OCI-LY3 (cell line): Measurements from ENCODE around the gene BNIP2.

Experiments
- H2AFZ ChIP-seq: fragments of 200-600, 300-600 bp; shearing (Covaris generic); 2 replicates; pipeline ENCODE4 v1.6.0; 2014; ENCODE audit warnings: antibody characterized with exemption, low read depth, low read length
- H3K27ac ChIP-seq: fragments of 200-600, 300-600 bp; sonication (generic); 2 replicates; pipeline ENCODE4 v1.5.1; 2014; ENCODE audit warnings: mild to moderate bottlenecking, low read length, moderate library complexity, mixed read lengths
- H3K27me3 ChIP-seq: fragments of 200-600, 300-600 bp; sonication (generic); 2 replicates; pipeline ENCODE4 v1.6.1; 2014; ENCODE audit warnings: low read depth, low read length, mixed read lengths
- H3K36me3 ChIP-seq: fragments of 200-600, 300-600 bp; sonication (generic); replicated peaks from 2 replicates; pipeline ENCODE3; 2014; ENCODE audit warnings: low read depth, low read length, mixed read lengths
- H3K4me1 ChIP-seq: fragments of 300-600, 200-600 bp; sonication (generic); 2 replicates; pipeline ENCODE4 v1.6.1; 2014; ENCODE audit warnings: low read length, mixed read lengths
- H3K4me2 ChIP-seq: fragments of 200-600, 300-600 bp; sonication (generic); 2 replicates; pipeline ENCODE4 v1.6.1; 2014; ENCODE audit warnings: low read length, mixed read lengths
- H3K4me3 ChIP-seq: fragments of 300-600, 200-600 bp; sonication (generic); 2 replicates; pipeline ENCODE4 v1.5.1; 2014; ENCODE audit warnings: antibody characterized with exemption, mild to moderate bottlenecking, low read length, moderate library complexity
- H3K79me2 ChIP-seq: fragments of 300-600, 200-600 bp; shearing (Covaris generic); 2 replicates; pipeline ENCODE4 v1.6.1; 2014; ENCODE audit warnings: mild to moderate bottlenecking, low read length, mixed read lengths
- H3K9ac ChIP-seq: fragments of 300-600, 200-600 bp; shearing (Covaris generic); 2 replicates; pipeline ENCODE4 v1.6.0; 2014; ENCODE audit warnings: mild to moderate bottlenecking, low read length, moderate library complexity
- H3K9me3 ChIP-seq: fragments of 200-600, 300-600 bp; shearing (Covaris generic); 2 replicates; pipeline ENCODE4 v1.6.1; 2014; ENCODE audit warnings: low read length, mixed read lengths; ENCODE audit not compliant: insufficient read depth
- H4K20me1 ChIP-seq: fragments of 200-600, 300-600 bp; sonication (generic); 2 replicates; pipeline ENCODE4 v1.6.1; 2016; ENCODE audit warnings: low read length, mixed read lengths; ENCODE audit not compliant: insufficient read depth
- EZH2phosphoT487 ChIP-seq: fragments of 200-600 bp; shearing (Covaris generic); IDR thresholded peaks from 2 replicates; pipeline ENCODE4 v1.6.1; 2018; ENCODE audit warnings: antibody characterized with exemption, mixed run types, low read depth
- TF ChIP-seq, protein P1 (sequence below): fragments of 200-600, 300-600 bp; sonication (generic); IDR thresholded peaks from 2 replicates; pipeline ENCODE4 v1.5.1; 2014; ENCODE audit warnings: antibody characterized with exemption, low read length, low read depth

The BNIP2 gene

DNA sequence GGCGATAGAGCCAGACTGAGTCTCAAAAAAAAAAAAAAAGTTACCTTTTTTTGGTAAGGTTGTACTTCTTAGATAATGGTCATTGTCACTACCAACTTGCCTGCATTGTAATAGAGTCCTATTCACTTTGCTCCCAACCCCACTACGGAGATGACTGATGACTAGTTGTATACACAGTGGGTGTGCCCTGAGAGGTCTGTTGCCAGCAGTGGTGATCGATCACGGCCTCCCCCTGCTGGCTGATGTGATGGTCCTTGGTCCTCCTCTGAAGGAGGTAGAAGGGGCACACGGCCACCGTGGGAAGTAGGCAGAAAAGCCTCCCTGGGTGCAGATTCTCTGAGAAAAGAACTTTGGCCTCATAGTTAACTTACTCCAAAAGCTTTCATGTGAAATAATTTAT lies 66.8 kb downstream of the BNIP2 start:
- Histone ChIP-seq H3K4me3 (no peak overlapping the region), H3K27me3 (no peaks in the 10 kb centered on the region), H3K36me3 (no peaks in the 10 kb centered on the region), H3K4me1 (peaks cover 8% of the 10 kb centered on the region), H4K20me1 (no peaks in the 10 kb centered on the region), H3K27ac (no peak overlapping the region), H2AFZ (no peak overlapping the region), H3K9me3 (no peaks in the 10 kb centered on the region), H3K79me2 (no peaks in the 10 kb centered on the region), H3K9ac (no peak overlapping the region), H3K4me2 (peak overlapping the region; percentile 18; the same call in 1 of the 2 replicates)
- TF ChIP-seq, protein P1, sequence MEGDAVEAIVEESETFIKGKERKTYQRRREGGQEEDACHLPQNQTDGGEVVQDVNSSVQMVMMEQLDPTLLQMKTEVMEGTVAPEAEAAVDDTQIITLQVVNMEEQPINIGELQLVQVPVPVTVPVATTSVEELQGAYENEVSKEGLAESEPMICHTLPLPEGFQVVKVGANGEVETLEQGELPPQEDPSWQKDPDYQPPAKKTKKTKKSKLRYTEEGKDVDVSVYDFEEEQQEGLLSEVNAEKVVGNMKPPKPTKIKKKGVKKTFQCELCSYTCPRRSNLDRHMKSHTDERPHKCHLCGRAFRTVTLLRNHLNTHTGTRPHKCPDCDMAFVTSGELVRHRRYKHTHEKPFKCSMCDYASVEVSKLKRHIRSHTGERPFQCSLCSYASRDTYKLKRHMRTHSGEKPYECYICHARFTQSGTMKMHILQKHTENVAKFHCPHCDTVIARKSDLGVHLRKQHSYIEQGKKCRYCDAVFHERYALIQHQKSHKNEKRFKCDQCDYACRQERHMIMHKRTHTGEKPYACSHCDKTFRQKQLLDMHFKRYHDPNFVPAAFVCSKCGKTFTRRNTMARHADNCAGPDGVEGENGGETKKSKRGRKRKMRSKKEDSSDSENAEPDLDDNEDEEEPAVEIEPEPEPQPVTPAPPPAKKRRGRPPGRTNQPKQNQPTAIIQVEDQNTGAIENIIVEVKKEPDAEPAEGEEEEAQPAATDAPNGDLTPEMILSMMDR = peak; percentile 76
- no peak for TF ChIP-seq EZH2phosphoT487

GRCh38 chr15:59618406-59618805 lies 70.7 kb downstream of the BNIP2 start:
- Histone ChIP-seq H4K20me1 (no peaks in the 10 kb centered on the region), H3K9ac (no peak overlapping the region), H3K4me2 (no peak overlapping the region), H2AFZ (no peak overlapping the region), H3K36me3 (no peaks in the 10 kb centered on the region), H3K27me3 (no peaks in the 10 kb centered on the region), H3K79me2 (no peaks in the 10 kb centered on the region), H3K4me3 (no peak overlapping the region), H3K27ac (no peak overlapping the region), H3K9me3 (no peaks in the 10 kb centered on the region), H3K4me1 (peaks cover 18% of the 10 kb centered on the region)
- no peak for TF ChIP-seq EZH2phosphoT487
- TF ChIP-seq, protein P1 = no peak

GRCh38 chr15:59616379-59616778 lies 72.7 kb downstream of the BNIP2 start:
- Histone ChIP-seq H3K79me2 (no peaks in the 10 kb centered on the region), H3K9me3 (no peaks in the 10 kb centered on the region), H2AFZ (no peak overlapping the region), H3K4me3 (no peak overlapping the region), H3K4me2 (no peak overlapping the region), H3K9ac (no peak overlapping the region), H3K27me3 (no peaks in the 10 kb centered on the region), H3K27ac (no peak overlapping the region), H4K20me1 (no peaks in the 10 kb centered on the region), H3K4me1 (peaks cover 18% of the 10 kb centered on the region), H3K36me3 (no peaks in the 10 kb centered on the region)
- TF ChIP-seq, protein P1 = peak; percentile 34
- no peak for TF ChIP-seq EZH2phosphoT487

- no peak overlapping the region for H3K4me2 ChIP-seq
- no peaks in the 10 kb centered on the region for H3K79me2 ChIP-seq
- H3K4me3 ChIP-seq = no peak overlapping the region
- peaks cover 21% of the 10 kb centered on the region for H3K4me1 ChIP-seq
- no peak overlapping the region for H2AFZ ChIP-seq
- no peaks in the 10 kb centered on the region for H4K20me1 ChIP-seq
- H3K9me3 ChIP-seq = no peaks in the 10 kb centered on the region
- TF ChIP-seq, protein P1 = no peak
- no peak for TF ChIP-seq EZH2phosphoT487
- H3K27me3 ChIP-seq = no peaks in the 10 kb centered on the region
- no peaks in the 10 kb centered on the region for H3K36me3 ChIP-seq
- no peak overlapping the region for H3K27ac ChIP-seq
- no peak overlapping the region for H3K9ac ChIP-seq
Measured at GRCh38 chr15:59615661-59616060, 73.5 kb downstream of the BNIP2 start.
